GM18861 (cell line): Measurements from ENCODE around the gene ZC3H4.
"Not testable (repeated sequence)": the region's sequence is repeated elsewhere in the genome, so short reads cannot be mapped to it uniquely, and the experiment has no call there.

Experiments used
- ATAC-seq: cut with Tn5 transposase; IDR thresholded peaks from one replicate; pipeline ENCODE4 v1.9.1; 2021; ENCODE audit not compliant: unreplicated experiment

Gene ZC3H4

DNA sequence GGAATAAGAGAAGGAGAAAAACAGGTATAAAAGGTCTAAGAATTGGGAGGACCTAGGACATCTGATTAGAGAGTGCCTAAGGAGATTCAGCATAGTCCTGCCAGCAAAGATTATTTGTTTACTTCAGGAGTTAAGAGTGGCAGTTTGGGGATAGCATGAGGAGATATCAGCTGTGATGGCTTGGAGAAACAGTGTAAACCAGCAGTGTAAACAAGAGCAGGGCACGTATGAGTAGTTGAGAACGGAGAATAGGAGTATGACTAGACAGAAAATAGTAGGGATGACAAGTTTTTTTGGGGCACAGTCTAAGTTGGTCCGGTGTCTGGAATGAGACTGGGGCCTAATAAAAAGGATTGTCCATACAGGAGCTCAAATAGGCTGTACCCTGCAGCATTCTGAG is 63.0 kb downstream of the ZC3H4 start:
- not testable (repeated sequence) for ATAC-seq

DNA sequence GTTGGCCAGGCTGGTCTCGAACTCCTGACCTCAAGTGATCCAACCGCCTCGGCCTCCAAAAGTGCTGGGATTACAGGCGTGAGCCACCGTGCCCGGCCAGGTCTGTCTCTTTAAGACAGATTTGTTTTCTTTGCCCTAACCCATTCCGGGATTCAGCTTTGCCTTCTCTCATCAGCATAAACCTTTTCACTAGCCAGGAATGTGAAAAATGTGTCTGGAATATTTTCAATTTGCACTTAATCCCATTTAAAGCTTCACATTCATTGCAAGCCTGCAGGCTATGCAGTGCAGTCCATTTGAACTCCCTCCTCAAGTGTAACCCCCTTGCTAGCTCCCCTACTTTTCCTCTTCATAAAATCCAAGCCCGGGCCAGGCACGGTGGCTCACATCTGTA is 64.3 kb downstream of the ZC3H4 start:
- no peak for ATAC-seq

DNA sequence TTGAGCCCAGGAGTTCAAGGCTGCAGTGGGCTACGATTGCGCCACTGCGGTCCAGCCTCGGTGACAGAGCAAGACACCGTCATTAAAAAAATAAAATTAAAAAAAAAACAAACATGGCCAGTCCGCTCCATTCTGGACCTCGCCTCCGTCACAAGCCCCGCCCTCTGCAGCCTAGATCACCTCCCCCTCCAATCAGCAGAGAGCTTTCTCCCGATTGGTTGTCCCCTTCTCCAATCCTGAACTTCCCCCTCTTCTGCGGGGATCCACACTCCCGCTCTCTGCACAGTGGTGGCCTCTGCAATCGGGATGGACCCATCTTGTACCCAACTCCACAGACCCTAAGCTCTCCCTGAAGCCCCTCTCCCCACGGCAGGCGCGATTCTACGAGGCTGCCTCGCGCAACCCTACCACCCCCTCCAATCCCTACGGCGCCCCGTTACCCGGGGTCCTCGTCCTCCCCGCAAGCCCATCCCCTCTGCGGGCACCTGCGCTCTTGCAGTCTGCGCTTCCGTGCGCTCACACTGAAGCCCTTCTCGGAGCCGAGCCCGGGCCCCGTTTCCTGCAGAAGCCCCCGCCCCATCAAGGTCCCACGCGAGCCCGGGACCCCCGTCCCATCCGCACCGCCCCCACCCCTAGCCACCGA is 65.7 kb downstream of the ZC3H4 start:
- peak; percentile 28 for ATAC-seq

DNA sequence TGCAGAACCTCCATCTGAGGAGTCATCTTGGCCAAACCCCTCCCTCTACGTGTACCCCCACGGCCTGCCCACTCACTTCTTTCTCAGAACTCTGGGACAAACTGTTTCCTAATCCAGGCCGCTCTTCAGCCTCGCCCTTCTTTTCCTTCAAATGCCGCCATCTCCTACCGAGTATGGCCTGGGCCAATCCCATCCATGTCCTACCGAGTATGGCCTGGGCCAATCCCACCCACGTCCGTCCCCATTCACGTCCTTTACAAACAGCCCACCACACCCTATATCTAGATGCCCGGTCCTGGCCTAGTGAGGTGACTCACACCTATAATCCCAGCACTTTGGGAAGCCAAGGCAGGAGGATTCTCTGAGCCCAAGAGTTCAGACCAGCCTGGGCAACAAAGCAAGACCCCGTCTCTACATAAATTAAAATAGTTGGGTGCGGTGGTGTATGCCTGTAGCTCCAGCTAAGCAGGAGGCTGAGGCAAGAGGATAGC is 66.3 kb downstream of the ZC3H4 start:
- no peak for ATAC-seq

DNA sequence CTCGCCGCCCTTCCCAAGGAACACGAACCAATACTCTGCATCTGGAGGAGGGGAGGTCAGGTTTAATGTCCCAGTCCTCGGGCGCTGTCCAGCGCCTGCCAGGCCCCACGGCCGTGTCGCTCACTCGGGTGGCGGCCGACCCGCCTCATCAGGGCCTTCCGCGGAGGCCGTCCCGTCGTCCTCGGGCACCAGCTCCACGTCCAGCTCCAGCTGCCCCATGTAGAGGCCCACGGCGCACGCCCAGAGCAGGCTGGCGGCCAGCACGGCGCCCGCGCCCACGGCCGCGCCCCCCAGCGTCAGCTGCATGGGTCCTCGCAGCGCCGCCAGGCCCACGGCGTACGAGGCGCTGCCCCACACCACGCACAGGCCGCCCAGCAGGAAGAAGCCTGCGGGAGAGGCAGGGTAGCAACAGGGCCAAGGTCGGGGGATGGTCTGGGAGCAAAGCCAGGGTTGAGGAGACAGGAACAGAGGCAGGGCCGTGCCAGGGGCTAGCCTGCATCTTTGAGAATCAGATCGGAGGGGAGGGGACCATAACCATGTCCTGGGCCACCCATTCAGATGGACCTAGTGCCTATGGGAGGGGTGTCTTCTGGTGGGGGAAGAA is 67.6 kb downstream of the ZC3H4 start:
- no peak for ATAC-seq

DNA sequence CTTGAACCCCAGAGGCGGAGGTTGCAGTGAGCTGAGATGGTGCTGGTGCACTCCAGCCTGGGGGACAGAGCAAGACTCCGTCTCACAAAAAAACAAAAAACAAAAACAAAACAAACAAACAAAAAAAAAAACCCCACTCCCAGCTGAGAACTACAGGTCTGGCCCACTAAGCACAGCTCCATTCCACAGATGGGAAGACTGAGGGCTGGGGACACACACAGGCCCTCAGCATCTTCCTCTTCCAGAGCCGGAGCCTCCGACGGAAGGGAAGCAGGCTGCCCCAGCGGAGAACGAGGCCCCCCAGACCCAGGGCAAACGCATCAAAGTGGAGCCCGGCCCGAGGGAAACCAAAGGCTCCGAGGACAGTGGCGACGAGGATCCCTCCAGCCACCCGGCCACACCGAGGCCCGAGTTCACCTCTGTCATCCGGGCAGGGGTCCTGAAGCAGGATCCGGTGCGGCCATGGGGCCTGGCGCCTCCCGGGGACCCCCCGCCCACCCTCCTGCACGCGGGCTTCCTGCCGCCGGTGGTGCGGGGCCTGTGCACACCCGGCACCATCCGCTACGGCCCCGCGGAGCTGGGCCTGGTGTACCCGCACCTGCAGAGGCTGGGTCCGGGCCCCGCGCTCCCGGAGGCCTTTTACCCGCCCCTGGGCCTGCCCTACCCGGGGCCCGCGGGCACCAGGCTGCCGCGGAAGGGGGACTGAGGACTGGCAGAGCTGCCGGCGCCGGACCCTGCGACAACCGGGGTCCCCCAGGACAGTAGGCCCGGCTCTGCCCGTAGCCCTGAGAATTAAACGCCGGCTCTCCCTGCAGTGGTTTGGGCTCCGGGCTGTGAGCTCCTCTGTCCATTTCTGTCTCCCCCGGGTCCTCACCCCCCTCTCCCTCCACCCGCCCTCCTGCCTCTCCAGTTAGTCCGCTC is 68.4 kb downstream of the ZC3H4 start:
- ATAC-seq = no peak

DNA sequence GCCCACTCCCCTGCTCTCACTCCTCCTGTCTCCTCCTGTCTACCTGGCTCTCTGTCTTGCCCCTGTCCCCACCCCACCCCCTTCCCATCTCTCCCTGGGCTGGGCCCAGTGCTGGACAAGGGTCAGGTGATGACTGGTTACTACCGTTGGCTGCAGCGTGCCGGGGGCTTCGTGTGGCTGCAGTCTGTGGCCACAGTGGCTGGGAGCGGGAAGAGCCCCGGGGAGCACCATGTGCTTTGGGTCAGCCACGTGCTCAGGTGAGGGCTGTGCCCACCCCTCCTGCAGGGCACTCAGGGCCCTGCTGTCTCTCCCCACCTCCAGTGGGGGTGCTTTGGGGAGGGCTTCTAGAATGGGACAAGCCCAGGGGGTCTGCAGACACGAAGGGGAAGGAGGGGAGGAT is 72.7 kb downstream of the ZC3H4 start:
- no peak for ATAC-seq

DNA sequence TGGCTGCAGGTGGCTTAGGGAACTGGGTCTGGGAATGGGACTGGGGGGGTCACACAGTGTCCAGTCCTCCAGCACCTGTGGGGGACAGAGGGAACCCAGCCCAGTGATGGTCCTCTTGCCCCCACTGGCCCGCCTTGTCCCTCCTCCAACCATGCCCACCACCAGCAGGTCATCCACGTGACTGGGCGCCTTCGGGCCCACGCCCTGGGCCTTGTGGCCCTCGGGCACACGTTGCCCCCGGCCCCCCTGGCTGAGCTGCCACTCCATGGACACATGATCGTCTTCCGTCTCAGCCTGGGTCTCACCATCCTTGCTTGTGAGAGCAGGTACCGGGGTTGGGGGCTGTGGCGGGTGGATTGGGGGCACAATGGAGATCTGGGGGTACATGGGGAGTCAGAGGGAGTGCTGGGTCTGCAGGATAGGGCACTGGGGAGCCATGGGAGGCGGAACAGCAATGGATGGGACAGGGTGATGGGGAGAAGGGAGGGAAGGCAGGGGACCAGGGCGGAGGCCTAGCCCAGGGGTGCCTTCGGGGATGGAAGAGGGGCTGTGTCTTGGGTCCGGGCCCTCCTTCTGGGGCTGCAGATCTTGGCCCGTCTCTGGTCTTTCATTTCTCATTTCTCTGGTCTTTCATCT is 74.2 kb downstream of the ZC3H4 start:
- no peak for ATAC-seq

DNA sequence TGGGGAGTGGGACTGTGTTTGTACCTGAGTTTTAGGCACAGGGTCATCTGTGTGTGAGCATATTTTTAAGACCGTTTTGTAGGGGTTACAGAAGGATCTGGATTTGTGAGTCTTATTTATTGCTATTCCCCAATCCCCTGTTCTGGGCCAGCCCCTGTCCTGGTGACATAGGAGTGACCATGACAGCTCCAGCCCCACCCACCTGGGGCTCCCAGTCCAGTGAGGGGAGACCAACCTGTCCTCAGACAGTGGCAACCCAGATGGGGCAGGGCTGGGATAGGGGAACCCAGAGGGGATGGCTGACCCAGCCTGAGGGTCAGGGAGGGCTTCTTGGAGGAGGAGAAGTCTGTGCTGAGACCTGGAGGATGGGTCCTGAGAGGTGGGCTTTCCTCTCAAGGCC is 75.8 kb downstream of the ZC3H4 start:
- no peak for ATAC-seq

DNA sequence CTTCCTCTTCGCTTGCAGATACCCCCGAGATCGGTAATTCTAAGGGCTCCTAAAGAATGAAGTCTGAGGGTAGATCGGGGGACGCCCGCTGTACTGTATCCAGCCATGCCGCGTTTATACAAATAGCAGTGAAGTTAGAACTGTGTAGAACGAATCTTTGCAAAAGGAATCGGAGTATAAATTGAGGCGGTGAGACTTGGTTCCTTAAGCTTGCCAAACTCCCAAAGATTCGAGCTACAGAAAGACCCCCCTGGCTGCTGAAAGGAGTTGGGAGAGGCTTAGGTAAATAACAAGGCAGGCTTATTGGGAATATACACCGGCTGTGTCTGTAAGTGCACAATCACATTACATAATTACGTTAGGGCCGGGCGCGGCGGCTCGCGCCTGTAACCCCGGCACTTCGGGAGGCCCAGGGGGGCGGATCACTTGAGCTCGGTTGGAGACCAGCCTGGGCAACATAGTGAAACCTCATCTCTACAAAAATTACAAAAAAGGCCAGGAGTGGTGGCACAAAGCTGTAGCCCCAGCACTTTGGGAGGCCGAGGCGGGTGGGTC is 77.4 kb downstream of the ZC3H4 start:
- ATAC-seq = peak; percentile 11

DNA sequence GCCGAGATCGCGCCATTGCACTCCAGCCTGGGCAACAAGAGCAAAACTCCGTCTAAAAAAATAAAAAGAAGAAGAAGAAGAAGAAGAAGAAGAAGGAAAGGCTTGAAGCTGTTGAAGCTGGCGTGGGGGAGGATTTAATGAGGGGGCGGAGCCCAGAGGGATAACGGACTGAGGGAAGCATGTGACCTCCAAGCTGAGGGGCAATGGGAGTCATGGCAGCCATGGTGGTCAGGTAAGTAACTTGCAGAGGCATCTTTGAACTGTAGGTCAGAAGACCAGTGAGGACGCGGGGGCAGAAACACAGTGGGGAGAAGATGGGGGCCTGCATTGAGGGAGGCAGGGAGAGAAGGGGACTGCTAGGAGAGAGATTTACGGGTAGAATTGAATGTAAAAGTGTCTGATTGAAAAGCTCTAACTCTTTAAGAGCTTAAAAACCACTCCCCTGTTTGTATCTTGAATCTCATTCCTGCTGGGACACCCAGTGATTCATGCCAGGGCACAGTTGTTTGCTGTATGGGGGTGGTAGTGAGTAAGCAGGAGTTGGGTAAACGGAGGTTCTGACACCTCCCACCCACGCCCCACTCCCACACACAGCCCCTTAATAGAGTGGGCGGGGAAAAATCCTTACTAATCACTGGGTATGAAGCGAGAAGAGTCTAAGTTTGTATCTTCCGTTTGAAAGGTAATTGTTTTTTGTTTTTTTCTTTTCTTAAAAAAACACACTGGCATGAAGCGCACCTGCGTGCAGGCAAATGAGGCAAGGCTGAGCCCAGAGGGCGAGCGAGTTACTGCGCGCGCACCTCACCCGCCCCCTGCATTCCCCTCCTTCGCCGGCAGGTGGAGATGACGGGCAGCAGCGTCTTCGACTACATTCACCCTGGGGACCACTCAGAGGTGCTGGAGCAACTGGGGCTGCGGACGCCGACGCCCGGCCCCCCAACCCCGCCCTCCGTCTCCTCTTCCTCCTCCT is 78.2 kb downstream of the ZC3H4 start:
- peak; percentile 67 for ATAC-seq

DNA sequence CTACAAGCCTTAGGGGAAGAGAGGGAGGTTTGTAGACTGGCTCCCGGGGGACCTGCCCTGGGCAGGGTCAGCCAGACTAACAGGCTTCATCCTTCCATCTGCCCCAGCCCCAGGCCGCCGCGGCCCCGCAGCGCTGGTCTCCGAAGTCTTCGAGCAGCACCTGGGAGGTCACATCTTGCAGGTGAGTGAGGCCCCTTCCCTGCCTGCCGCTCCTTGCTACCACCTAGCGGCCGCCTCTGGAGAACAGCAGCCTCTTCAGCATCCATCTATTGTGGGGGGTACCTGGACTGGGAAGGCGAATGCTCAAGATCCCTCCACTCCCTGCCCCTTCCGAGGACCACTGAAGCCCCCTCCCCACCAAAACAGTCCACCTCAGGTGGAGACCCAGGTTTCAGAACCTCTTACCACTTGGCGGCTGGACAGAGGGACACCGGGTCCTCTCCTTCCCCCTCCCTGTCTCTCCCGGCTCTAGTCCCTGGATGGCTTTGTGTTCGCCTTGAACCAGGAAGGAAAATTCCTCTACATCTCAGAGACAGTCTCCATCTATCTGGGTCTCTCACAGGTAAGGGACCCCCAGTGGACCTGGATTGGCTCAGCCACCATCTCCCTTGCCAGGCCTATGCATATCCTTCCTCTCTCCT is 81.3 kb downstream of the ZC3H4 start:
- no peak for ATAC-seq

DNA sequence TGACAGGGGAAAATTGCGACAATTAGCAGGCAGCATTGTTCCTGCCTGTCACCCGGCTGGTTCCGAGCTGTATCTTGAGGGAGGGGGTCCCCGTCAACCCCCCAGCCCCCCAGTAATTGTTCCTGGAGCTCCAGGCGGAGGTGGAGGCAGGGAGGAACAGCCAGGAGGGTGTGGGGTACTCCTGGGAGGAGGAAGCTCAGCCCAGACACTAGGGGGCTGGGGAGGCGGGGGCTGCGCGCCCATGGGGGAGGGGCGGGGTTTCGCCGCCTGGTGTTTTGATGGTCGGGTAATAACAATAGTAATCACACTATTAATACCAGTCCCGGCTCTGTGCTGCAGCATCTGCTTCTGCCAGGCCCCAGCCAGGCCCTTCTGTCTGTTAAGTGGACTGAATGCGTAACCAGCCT is 85.4 kb downstream of the ZC3H4 start:
- no peak for ATAC-seq

DNA sequence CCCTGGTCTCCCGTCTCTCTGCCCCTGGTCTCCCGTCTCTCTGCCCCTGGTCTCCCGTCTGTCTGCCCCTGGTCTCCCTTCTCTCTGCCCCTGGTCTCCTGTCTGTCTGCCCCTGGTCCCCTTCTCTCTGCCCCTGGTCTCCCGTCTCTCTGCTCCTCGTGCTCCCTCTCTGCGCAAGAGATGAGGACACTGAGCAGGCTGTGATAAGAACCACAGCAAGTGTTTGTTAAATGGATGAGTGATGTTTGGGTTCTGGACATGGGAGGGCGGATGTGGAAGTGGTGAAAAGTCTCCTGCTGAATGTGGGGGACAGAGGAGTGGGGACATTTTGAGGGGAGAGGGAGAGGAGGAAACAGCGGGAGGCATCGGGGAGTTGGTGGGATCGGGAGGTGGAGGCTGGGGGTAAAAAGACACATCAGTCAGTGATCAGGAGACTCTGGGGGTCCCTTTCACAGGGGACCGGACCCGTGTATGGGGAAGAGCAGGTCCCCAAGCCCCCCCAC is 85.9 kb downstream of the ZC3H4 start:
- no peak for ATAC-seq

DNA sequence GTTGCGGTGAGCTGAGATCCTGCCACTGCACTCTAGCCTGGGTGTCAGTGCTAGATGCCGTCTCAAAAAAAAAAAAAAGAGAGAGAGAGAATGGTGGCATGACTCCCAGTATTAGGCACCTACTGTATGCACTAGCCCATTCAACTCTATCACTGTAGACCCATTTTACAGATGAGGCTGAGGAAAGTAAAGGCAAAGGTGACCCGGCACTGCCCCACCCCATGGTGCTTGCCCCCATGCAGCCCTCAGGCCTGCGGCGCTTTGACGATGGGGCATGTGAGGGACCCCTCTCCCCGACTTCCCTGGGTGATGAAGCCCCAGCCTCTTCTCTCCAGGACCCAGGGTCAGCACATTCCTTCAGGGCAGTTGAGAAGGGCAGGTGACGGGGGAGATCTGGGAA is 86.7 kb downstream of the ZC3H4 start:
- ATAC-seq = no peak

DNA sequence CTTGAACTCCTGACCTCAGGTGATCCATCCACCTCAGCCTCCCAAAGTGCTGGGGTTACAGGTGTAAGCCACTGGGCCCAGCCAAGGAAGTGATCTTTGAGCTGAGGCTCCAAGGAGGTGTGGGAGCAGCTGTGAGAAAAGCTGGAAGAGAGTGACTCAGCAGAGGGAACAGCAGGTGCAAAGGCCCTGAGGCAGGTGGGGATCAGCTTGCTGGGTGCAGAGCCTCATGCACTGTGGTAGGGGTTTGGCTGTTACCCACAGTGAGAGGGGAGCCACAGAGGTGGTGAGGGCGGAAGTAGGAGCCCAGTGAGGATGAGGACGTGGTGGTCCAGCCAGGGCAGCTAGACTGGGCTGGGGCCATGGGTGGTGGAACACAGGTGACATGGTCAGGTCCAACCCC is 87.4 kb downstream of the ZC3H4 start:
- ATAC-seq = no peak

DNA sequence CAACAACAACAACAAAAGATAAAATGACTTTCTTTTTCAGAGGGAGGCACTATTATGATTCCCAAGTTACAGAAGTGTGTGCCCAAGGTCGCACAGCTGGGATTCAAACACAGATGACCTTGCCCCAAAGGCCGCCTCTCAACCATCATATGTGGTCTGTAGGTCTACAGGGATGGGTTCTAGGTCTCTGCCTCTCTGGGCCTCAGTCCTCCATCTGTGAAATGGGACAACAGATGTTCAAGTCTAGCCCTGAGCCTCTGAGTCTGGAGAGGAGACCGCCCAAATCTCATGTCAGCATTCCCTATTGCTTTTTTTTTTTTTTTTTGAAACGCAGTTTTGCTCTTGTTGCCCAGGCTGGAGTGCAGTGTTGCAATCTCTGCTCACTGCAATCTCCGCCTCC is 89.1 kb downstream of the ZC3H4 start:
- ATAC-seq = no peak

DNA sequence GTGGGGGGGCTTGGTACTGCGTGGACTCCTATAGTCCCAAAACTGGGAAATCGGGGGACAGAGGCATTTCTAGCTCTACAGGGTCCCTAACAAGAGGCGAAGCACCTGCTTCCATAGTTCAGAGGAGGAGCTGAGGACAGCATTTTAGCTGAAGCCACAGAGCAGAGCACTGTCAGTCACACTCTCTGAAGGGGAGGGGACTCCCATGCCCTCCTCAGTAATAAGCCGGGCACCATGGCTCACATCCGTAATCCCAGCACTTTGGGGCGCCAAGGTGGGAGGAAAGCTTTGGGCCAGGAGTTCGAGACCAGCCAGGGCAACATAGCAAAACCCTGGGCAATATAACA is 90.2 kb downstream of the ZC3H4 start:
- no peak for ATAC-seq
